ENCODE data around the gene MNAT1.

MNAT1 gene

GRCh38 chr14:60971271-60971670 lies 236.7 kb downstream of the MNAT1 start:
- Mint-ChIP-seq H3K4me1 (peaks cover 14% of the 10 kb centered on the region), H3K27ac (no peak overlapping the region), H3K36me3 (ENCODE audit: low read depth) (peaks cover 54% of the 10 kb centered on the region), H3K27me3 (ENCODE audit: low read depth, poor library complexity) (no peaks in the 10 kb centered on the region), H3K9me3 (no peaks in the 10 kb centered on the region), H3K4me3 (no peak overlapping the region)
- TF ChIP-seq CTCF (IDR thresholded peaks at IDR 0.05): no peak
- no peak for DNase-seq

- DNase-seq: no peak
- no peak for TF ChIP-seq CTCF (IDR thresholded peaks at IDR 0.05)
- Mint-ChIP-seq H3K9me3 (no peaks in the 10 kb centered on the region), H3K27ac (peak overlapping the region; percentile 66), H3K36me3 (ENCODE audit: low read depth) (peaks cover 58% of the 10 kb centered on the region), H3K4me1 (peaks cover 23% of the 10 kb centered on the region), H3K27me3 (ENCODE audit: low read depth, poor library complexity) (no peaks in the 10 kb centered on the region), H3K4me3 (no peak overlapping the region)
Observed at GRCh38 chr14:60972295-60972694, 237.7 kb downstream of the MNAT1 start.

- no peak overlapping the region for H3K4me3 Mint-ChIP-seq
- no peak for TF ChIP-seq CTCF (IDR thresholded peaks at IDR 0.05)
- no peaks in the 10 kb centered on the region for H3K27me3 Mint-ChIP-seq (ENCODE audit: low read depth, poor library complexity)
Observed at GRCh38 chr14:60973070-60973469, 238.5 kb downstream of the MNAT1 start.

GRCh38 chr14:60974090-60974651 lies 239.6 kb downstream of the MNAT1 start:
- peaks cover 23% of the 10 kb centered on the region for H3K4me1 Mint-ChIP-seq
- H3K36me3 Mint-ChIP-seq (ENCODE audit: low read depth): peaks cover 68% of the 10 kb centered on the region
- H3K9me3 Mint-ChIP-seq: no peaks in the 10 kb centered on the region
- no peak overlapping the region for H3K4me3 Mint-ChIP-seq
- H3K27me3 Mint-ChIP-seq (ENCODE audit: low read depth, poor library complexity): no peaks in the 10 kb centered on the region
- H3K27ac Mint-ChIP-seq: no peak overlapping the region
- no peak for TF ChIP-seq CTCF (IDR thresholded peaks at IDR 0.05)
- no peak for DNase-seq

More at GRCh38 chr14:60973070-60973469, 238.5 kb downstream of the MNAT1 start:
- DNase-seq: no peak
- Mint-ChIP-seq H3K9me3 (no peaks in the 10 kb centered on the region), H3K27ac (peak overlapping the region; percentile 80), H3K4me1 (peaks cover 23% of the 10 kb centered on the region), H3K36me3 (ENCODE audit: low read depth) (peaks cover 63% of the 10 kb centered on the region)

GRCh38 chr14:60975551-60975950 lies 241.0 kb downstream of the MNAT1 start:
- H3K27me3 Mint-ChIP-seq (ENCODE audit: low read depth, poor library complexity): no peaks in the 10 kb centered on the region
- H3K4me3 Mint-ChIP-seq: no peak overlapping the region
- TF ChIP-seq CTCF (IDR thresholded peaks at IDR 0.05): no peak
- peaks cover 23% of the 10 kb centered on the region for H3K4me1 Mint-ChIP-seq
- H3K27ac Mint-ChIP-seq: peak overlapping the region; percentile 37
- H3K9me3 Mint-ChIP-seq: no peaks in the 10 kb centered on the region
- no peak for DNase-seq
- H3K36me3 Mint-ChIP-seq (ENCODE audit: low read depth): peaks cover 66% of the 10 kb centered on the region

GRCh38 chr14:60977847-60978246 lies 243.3 kb downstream of the MNAT1 start:
- Mint-ChIP-seq H3K4me1 (peaks cover 23% of the 10 kb centered on the region), H3K27me3 (ENCODE audit: low read depth, poor library complexity) (no peaks in the 10 kb centered on the region), H3K9me3 (no peaks in the 10 kb centered on the region), H3K4me3 (peak overlapping the region; percentile 71), H3K27ac (no peak overlapping the region), H3K36me3 (ENCODE audit: low read depth) (peaks cover 43% of the 10 kb centered on the region)
- no peak for DNase-seq
- TF ChIP-seq CTCF (IDR thresholded peaks at IDR 0.05): no peak
